ENCODE results near the gene ORC1.
"Not testable (repeated sequence)": the region's sequence is repeated elsewhere in the genome, so short reads cannot be mapped to it uniquely, and the experiment has no call there.

Gene ORC1

GRCh38 chr1:52385376-52385775 lies 18.8 kb downstream of the ORC1 start:
- DNase-seq = no peak

- DNase-seq = not testable (repeated sequence)
Observed at GRCh38 chr1:52369851-52370250, 34.4 kb downstream of the ORC1 start.

- DNase-seq = peak; percentile 25
Observed at GRCh38 chr1:52368383-52369172, 35.6 kb downstream of the ORC1 start.

GRCh38 chr1:52367272-52367671 lies 37.0 kb downstream of the ORC1 start:
- DNase-seq = no peak

GRCh38 chr1:52366517-52366827 lies 37.8 kb downstream of the ORC1 start:
- no peak for DNase-seq

- DNase-seq = peak; percentile 99
Observed at GRCh38 chr1:52365746-52366516, 38.3 kb downstream of the ORC1 start, which contains the start of gene CC2D1B. Gene CC2D1B (minus strand): TSS chr1:52366205. CDS start chr1:52364620, 1,585 bp downstream.

- DNase-seq = peak; percentile 73
Observed at GRCh38 chr1:52365071-52365745, 39.0 kb downstream of the ORC1 start.

- no peak for DNase-seq
Observed at GRCh38 chr1:52364235-52364839, 39.9 kb downstream of the ORC1 start.

GRCh38 chr1:52360595-52360968 lies 43.6 kb downstream of the ORC1 start:
- no peak for DNase-seq

GRCh38 chr1:52359676-52360594 lies 44.3 kb downstream of the ORC1 start:
- DNase-seq = no peak

GRCh38 chr1:52358851-52359497 lies 45.2 kb downstream of the ORC1 start:
- DNase-seq = no peak

GRCh38 chr1:52357397-52357796 lies 46.8 kb downstream of the ORC1 start:
- DNase-seq = no peak

- no peak for DNase-seq
Observed at GRCh38 chr1:52356818-52357355, 47.3 kb downstream of the ORC1 start.

- no peak for DNase-seq
Observed at GRCh38 chr1:52355847-52356505, 48.2 kb downstream of the ORC1 start.

GRCh38 chr1:52355436-52355835 lies 48.8 kb downstream of the ORC1 start:
- no peak for DNase-seq

GRCh38 chr1:52352690-52353089 lies 51.5 kb downstream of the ORC1 start:
- no peak for DNase-seq

GRCh38 chr1:52348704-52349300 lies 55.4 kb downstream of the ORC1 start:
- DNase-seq = no peak

- no peak for DNase-seq
Observed at GRCh38 chr1:52346653-52347052, 57.6 kb downstream of the ORC1 start.

- DNase-seq = no peak
Observed at GRCh38 chr1:52345252-52345651, 59.0 kb downstream of the ORC1 start.

- DNase-seq = no peak
Observed at GRCh38 chr1:52343979-52344378, 60.2 kb downstream of the ORC1 start.
